ENCODE results near the gene ATP13A5. TPM values are rescaled to one million over a fixed set of nuclear protein-coding genes. Genes with fewer than 3 reads are reported as not detected.

Gene ATP13A5
- total RNA-seq, 2 donors from 2014 or later, result not detected

- Mint-ChIP-seq H3K9me3 (no peaks in the 10 kb centered on the region), H3K4me3 (no peak overlapping the region), H3K36me3 (no peaks in the 10 kb centered on the region), H3K4me1 (ENCODE audit: low read depth in 2 of 2) (no peaks in the 10 kb centered on the region), H3K27me3 (no peaks in the 10 kb centered on the region), H3K27ac (no peak overlapping the region)
- ATAC-seq (no peak), DNase-seq (ENCODE audit: low spot score) (no peak)
Observed at GRCh38 chr3:193231201-193231600, 147.4 kb downstream of the ATP13A5 start.

GRCh38 chr3:193230610-193231009, 147.9 kb downstream of the ATP13A5 start:
- Mint-ChIP-seq H3K36me3 (no peaks in the 10 kb centered on the region), H3K9me3 (no peaks in the 10 kb centered on the region)

GRCh38 chr3:193229851-193230420, 148.6 kb downstream of the ATP13A5 start:
- no peak for ATAC-seq
- DNase-seq (ENCODE audit: low spot score), result no peak
- Mint-ChIP-seq H3K27ac (no peak overlapping the region), H3K27me3 (no peaks in the 10 kb centered on the region), H3K36me3 (no peaks in the 10 kb centered on the region), H3K4me3 (no peak overlapping the region), H3K9me3 (no peaks in the 10 kb centered on the region), H3K4me1 (ENCODE audit: low read depth in 2 of 2) (no peaks in the 10 kb centered on the region)

More at GRCh38 chr3:193230610-193231009, 147.9 kb downstream of the ATP13A5 start:
- no peak overlapping the region for H3K4me3 Mint-ChIP-seq
- H3K27ac Mint-ChIP-seq, result no peak overlapping the region
- no peak for DNase-seq (ENCODE audit: low spot score)
- no peak for ATAC-seq
- H3K27me3 Mint-ChIP-seq, result no peaks in the 10 kb centered on the region
- H3K4me1 Mint-ChIP-seq (ENCODE audit: low read depth in 2 of 2), result no peaks in the 10 kb centered on the region

- ATAC-seq, result no peak
- Mint-ChIP-seq H3K27ac (no peak overlapping the region), H3K27me3 (no peaks in the 10 kb centered on the region), H3K36me3 (no peaks in the 10 kb centered on the region), H3K4me1 (ENCODE audit: low read depth in 2 of 2) (no peaks in the 10 kb centered on the region), H3K4me3 (no peak overlapping the region), H3K9me3 (no peaks in the 10 kb centered on the region)
- DNase-seq (ENCODE audit: low spot score), result no peak
Observed at GRCh38 chr3:193228206-193228605, 150.3 kb downstream of the ATP13A5 start.

GRCh38 chr3:193225302-193226125, 153.0 kb downstream of the ATP13A5 start:
- H3K4me1 Mint-ChIP-seq (ENCODE audit: low read depth in 2 of 2), result no peaks in the 10 kb centered on the region
- H3K27ac Mint-ChIP-seq, result no peak overlapping the region

More at GRCh38 chr3:193225302-193226125, 153.0 kb downstream of the ATP13A5 start:
- Mint-ChIP-seq H3K27me3 (no peaks in the 10 kb centered on the region), H3K4me3 (no peak overlapping the region), H3K9me3 (no peaks in the 10 kb centered on the region), H3K36me3 (no peaks in the 10 kb centered on the region)
- DNase-seq (ENCODE audit: low spot score) (no peak), ATAC-seq (no peak)

Other genes with a start within 250 kb of the ATP13A5 start
- gene PLAAT1, start 137.5 kb downstream of the ATP13A5 start, total RNA-seq, result not detected
- 1 to 10 TPM in 1 of 2 donors, under 1 TPM in 1; 0.92 to 2.1 TPM for gene ATP13A4, start 176.1 kb upstream of the ATP13A5 start, total RNA-seq
- gene OPA1, start 214.5 kb upstream of the ATP13A5 start, total RNA-seq, result 10 to 100 TPM; 62.3 to 84.6 TPM